GM18873 (cell line): ENCODE data around the gene MACROD1.

Source experiments
- ATAC-seq: cut with Tn5 transposase; IDR thresholded peaks from one replicate; pipeline ENCODE4 v1.9.1; 2021; ENCODE audit warnings: mild to moderate bottlenecking, moderate library complexity, moderate number of reproducible peaks; ENCODE audit not compliant: unreplicated experiment, low FRiP score

MACROD1 gene

DNA sequence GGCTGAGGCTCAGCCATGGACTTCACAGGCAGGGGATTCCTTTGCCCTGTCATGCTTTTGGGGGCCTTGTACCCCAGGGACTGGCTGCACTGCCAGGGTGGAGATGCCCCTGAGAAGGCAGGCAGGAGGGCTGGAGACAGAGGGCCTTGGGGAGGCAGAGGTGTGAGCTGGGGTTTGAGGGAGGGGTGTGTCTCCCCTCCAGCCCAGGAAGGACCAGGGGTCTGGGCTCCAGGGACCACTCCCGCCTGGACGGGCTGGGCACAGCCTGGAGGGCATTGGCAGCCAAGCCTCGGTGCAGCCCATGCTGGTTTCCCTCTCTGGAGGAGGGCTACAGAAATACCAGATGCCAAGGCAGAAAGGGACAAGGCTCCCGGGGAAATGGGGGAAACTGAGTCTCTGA lies 160.2 kb downstream of the MACROD1 start:
- no peak for ATAC-seq

DNA sequence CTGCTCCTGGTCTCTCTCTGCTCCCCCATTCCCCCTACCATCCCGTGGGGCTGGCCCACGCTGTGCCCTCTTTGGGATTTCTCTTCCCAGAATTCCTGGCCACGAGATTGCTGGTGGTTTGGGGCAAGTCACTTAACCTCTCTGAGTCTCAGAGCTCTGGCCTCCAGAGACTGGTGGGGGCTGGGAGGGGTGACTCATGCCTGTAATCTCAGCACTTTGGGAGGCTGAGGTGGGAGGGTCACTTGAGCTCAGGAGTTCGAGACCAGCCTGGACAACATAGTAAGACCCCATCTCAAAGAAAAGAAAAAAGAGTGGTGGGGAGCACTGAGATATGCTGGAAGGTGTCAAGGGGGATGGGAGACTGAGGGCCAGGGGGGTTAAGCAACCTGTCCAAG lies 161.3 kb downstream of the MACROD1 start:
- ATAC-seq: no peak

GRCh38 chr11:64003807-64004589 lies 161.9 kb downstream of the MACROD1 start:
- no peak for ATAC-seq

- ATAC-seq: no peak
These were observed 164.2 kb downstream of the MACROD1 start for GRCh38 chr11:64001484-64002420.

GRCh38 chr11:64000740-64001483 lies 165.0 kb downstream of the MACROD1 start:
- no peak for ATAC-seq

DNA sequence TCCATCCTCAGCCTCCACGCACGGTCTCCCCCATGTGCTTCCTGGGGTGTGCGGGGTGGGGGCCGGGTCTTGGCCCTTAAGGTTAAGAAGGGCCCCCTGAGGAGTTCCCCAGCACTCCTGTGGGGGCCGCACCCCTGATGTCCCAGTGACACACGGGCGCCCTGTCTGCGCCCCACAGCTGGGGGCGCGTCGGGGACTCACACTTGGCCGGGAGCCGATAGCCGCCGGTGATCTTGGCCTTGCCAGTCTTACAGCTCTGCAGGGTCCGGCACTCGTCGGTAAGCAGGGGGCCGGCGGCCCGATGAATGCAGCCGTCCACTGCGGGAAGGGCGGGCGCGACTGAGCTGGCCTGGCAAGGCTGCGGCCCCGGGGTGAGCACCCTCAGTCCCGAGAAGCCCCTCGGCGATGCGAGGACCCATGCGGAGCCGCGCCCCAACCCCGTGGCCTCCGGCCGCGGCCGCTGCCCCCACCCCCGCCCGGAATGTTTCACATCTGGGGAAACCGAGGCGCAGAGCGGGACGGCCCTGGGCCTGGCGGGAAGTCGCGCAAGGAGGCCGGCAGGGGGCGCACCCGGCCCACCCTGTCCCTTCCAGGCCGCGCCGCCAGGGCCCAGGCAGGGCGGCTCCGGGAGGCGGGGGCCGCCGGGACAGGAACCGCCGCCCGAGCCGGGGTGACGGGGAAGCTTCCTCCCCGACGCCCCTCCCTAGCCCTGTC lies 165.7 kb downstream of the MACROD1 start:
- no peak for ATAC-seq

- no peak for ATAC-seq
These were observed 166.4 kb downstream of the MACROD1 start for GRCh38 chr11:63999349-64000025.

DNA sequence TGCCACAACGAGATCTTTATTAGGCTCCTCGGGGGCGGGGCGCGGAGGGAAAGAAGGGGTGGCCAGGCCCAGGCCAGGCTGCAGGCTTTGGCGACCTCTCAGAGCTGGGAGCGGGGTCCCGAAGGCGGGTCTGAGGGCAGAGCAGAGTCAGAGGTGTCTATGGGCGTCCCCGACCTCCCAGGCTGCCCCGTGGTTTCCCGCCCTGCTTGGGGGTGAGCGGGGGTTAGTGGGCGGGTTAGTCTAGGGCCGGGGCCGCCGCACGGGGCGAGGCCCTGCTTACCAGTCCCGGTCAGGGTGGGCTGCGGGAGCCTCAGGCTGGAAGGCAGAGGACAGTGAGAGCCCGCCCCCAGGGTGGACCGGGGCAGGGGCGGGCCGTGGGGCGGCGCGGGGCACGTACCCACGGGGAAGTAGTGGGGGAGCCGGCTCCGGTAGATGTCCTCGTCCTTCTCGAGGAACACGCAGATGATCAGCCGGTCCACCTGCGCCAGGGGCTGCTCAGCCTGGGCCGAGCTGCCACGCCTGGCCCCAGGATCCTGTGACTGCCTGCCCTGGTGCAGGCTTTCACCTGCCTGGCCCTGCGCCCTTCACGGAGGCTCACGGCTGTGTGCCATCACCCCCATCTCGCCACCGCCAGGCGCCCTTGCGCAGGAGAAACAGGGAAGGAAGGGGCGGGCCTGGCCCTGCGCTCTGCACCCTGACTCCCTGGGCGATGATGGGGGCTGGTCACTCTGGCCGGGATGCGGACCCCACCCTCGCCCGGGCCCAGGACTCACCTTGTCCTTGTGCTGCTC lies 167.2 kb downstream of the MACROD1 start:
- no peak for ATAC-seq

GRCh38 chr11:63997801-63998337 lies 168.0 kb downstream of the MACROD1 start:
- no peak for ATAC-seq

DNA sequence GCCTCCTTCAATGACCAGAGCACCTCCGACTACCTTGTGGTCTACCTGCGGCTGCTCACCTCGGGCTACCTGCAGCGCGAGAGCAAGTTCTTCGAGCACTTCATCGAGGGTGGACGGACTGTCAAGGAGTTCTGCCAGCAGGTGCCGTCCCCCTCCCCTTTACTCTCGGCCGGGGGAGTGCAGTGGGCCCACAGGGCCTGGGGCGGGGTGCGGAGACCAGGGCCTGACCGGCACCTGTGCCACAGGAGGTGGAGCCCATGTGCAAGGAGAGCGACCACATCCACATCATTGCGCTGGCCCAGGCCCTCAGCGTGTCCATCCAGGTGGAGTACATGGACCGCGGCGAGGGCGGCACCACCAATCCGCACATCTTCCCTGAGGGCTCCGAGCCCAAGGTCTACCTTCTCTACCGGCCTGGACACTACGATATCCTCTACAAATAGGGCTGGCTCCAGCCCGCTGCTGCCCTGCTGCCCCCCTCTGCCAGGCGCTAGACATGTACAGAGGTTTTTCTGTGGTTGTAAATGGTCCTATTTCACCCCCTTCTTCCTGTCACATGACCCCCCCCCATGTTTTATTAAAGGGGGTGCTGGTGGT lies 168.7 kb downstream of the MACROD1 start:
- ATAC-seq: no peak

GRCh38 chr11:63996512-63996911 lies 169.4 kb downstream of the MACROD1 start:
- no peak for ATAC-seq

GRCh38 chr11:63993993-63994392 lies 171.9 kb downstream of the MACROD1 start:
- no peak for ATAC-seq

DNA sequence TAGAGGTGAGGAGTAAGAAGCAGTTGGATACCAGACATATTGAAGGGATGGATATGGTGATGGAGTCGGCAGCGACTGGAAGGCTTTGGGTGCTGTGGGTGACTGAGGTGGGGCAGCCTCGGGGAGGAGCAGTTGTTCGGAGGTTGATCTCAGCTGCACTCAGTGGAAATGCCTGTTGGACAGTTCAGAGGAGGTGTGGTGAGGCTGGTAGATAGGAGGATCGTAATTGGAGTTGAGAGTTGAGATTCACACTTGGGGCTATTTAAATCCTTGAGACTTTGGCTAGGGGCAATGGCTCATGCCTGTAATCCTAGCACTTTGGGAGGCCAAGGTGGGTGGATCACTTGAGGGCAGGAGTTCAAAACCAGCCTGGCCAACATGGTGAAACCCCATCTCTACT lies 172.8 kb downstream of the MACROD1 start:
- ATAC-seq: no peak

- ATAC-seq: no peak
These were observed 174.4 kb downstream of the MACROD1 start for GRCh38 chr11:63991558-63991957.

DNA sequence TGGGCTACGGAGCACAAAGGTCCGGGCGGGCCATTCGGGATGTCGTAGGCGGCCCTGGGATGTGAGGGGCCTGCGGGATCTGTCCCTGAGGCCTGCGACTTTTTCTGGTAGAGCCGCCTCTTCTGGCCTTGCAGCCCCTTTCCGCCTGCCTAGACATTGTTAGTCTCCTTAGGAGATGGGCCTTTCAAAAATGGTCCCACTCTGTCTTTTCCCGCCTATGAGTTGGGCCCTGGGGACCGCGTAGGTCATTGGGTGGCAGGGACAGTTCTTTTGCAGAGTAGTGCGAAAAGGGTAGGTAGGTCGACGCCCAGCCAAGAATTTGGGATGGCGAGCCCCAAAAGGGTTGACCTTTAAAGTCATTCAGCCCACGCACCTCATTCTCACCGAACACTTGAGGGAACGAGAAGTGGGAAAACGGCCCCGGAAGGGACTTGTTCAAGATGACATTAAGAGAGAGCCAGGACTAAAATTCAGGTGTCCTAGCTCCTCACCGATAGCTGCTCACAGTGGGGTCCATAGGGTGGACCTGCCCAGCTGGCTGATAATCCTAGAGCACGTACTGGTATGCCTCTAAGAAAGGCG lies 178.9 kb downstream of the MACROD1 start:
- ATAC-seq: no peak

GRCh38 chr11:63986156-63986931 lies 179.6 kb downstream of the MACROD1 start, which contains the start of gene OTUB1:
OTUB1 (plus strand) TSS chr11:63986438; CDS start chr11:63986457, 19 bp downstream.
- ATAC-seq: peak; percentile 72

DNA sequence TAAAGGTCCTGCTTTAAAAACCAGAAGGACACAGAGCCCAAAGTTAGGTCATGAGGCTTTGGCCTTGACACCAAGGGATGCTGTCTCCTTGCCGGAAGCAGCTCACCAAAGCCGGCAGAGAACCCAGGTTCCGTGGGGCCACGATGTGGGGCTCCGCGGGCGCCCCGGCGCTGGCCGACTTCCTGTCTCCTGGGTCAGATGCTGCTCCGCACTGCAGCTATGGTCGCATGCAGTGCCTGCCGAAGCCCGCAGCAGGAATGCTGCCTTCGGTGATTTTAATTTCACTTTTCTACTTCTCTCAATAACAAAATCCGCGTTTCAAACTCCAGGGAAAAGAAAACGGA lies 180.1 kb downstream of the MACROD1 start:
- no peak for ATAC-seq
